Esophagus (tissue), 2 donors: Measurements from ENCODE around the gene KRTAP3-1. TPM values are rescaled to one million over a fixed set of nuclear protein-coding genes. Genes with fewer than 3 reads are reported as not detected.
"Not testable (repeated sequence)": the region's sequence is repeated elsewhere in the genome, so short reads cannot be mapped to it uniquely, and the experiment has no call there.

Experiments used
- H3K27ac ChIP-seq, 2 donors: one replicate each; pipeline ENCODE4 v1.5.1; 2013; ENCODE audit warnings: low read depth in 2 of 2, mild to moderate bottlenecking in 2 of 2, inconsistent platforms in 1 of 2, low read length in 1 of 2, moderate library complexity in 1 of 2
- H3K27me3 ChIP-seq, 2 donors: one replicate each; pipeline ENCODE4 v1.6.1; 2013; ENCODE audit warnings: low read length in 2 of 2, control low read depth in 1 of 2, mild to moderate bottlenecking in 1 of 2; ENCODE audit not compliant: insufficient read depth in 2 of 2, control insufficient read depth in 1 of 2
- H3K36me3 ChIP-seq, 2 donors: one replicate each; pipeline ENCODE4 v1.6.1; 2013; ENCODE audit warnings: low read length in 1 of 2; ENCODE audit not compliant: control insufficient read depth in 2 of 2, insufficient read depth in 2 of 2
- H3K4me1 ChIP-seq, 2 donors: one replicate each; pipeline ENCODE4 v1.6.1; 2013; ENCODE audit warnings: low read length in 1 of 2; ENCODE audit not compliant: control insufficient read depth in 2 of 2, insufficient read depth in 2 of 2
- H3K4me3 ChIP-seq, 2 donors: one replicate each; pipeline ENCODE4 v1.5.1; 2013; ENCODE audit warnings: low read length in 2 of 2, mild to moderate bottlenecking in 2 of 2, low read depth in 1 of 2, moderate library complexity in 1 of 2
- H3K9me3 ChIP-seq, 2 donors: one replicate each; pipeline ENCODE4 v1.6.1; 2013; ENCODE audit warnings: mild to moderate bottlenecking in 2 of 2, low read depth in 1 of 2, low read length in 1 of 2, moderate library complexity in 1 of 2; ENCODE audit not compliant: control insufficient read depth in 2 of 2, insufficient read depth in 1 of 2
- whole genome bisulfite sequencing, 2 donors: extraction: QIAGEN DNeasy Blood & Tissue Kit; methylation state at CpG; one replicate each; pipeline ENCODE4 v1.1.7; 2013; 5-methylcytosine and 5-hydroxymethylcytosine counted together
- polyA plus RNA-seq, 2 donors: library from polyadenylated mRNA; stranded (reverse); fragments of 200-250 nt; gene quantifications; one replicate each; pipeline ENCODE4 v1.2.3, GENCODE V29; 2013
- donor health status: healthy with polysubstance abuse.
- donor health status: Bipolar disorder and iron deficiency.

KRTAP3-1 gene
- polyA plus RNA-seq, 2 donors: 0.39 TPM; not detected in 1

- not testable (repeated sequence) for H3K27me3 ChIP-seq, H3K9me3 ChIP-seq, H3K36me3 ChIP-seq, H3K4me3 ChIP-seq, H3K27ac ChIP-seq, H3K4me1 ChIP-seq
- 66 to 72% methylated on average over 11 to 14 of the region's 14 CpGs for WGBS, 2 donors
Measured at GRCh38 chr17:41040783-41041571, 32.0 kb upstream of the KRTAP3-1 start, which contains the start of gene KRTAP1-1. TSS of gene KRTAP1-1 (minus strand) at chr17:41041450. CDS start at chr17:41041397, 53 bp downstream.

- 74 to 75% methylated on average over 2 of the region's 2 CpGs for WGBS, 2 donors
- H3K27me3 ChIP-seq: no peaks in the 10 kb centered on the region
- H3K27ac ChIP-seq: no peak overlapping the region
- H3K9me3 ChIP-seq: no peaks in the 10 kb centered on the region
- no peaks in the 10 kb centered on the region for H3K36me3 ChIP-seq
- H3K4me1 ChIP-seq: peaks cover 0 to 8% of the 10 kb centered on the region in 2 donors
- H3K4me3 ChIP-seq: no peak overlapping the region
Measured at GRCh38 chr17:41037853-41038350, 29.0 kb upstream of the KRTAP3-1 start.

GRCh38 chr17:41034346-41034935, 25.5 kb upstream of the KRTAP3-1 start, which contains the start of gene KRTAP1-3:
TSS of gene KRTAP1-3 (minus strand) at chr17:41034874. CDS start at chr17:41034821, 53 bp downstream.
- not testable (repeated sequence) for H3K27me3 ChIP-seq, H3K36me3 ChIP-seq, H3K4me3 ChIP-seq, H3K4me1 ChIP-seq, H3K9me3 ChIP-seq, H3K27ac ChIP-seq
- WGBS, 2 donors: 74 to 79% methylated on average over 9 to 10 of the region's 10 CpGs

- peaks cover 0 to 14% of the 10 kb centered on the region in 2 donors for H3K4me1 ChIP-seq
- H3K27ac ChIP-seq: no peak within 1 kb of the TSS
- H3K36me3 ChIP-seq: no peaks in the 10 kb centered on the region
- H3K27me3 ChIP-seq: no peaks in the 10 kb centered on the region
- WGBS, 2 donors: 80 to 85% methylated on average over 12 of the region's 12 CpGs
- H3K4me3 ChIP-seq: no peak within 1 kb of the TSS
- H3K9me3 ChIP-seq: no peaks in the 10 kb centered on the region
Measured at GRCh38 chr17:41029633-41030245, 20.8 kb upstream of the KRTAP3-1 start, which contains the start of gene KRTAP1-4. TSS of gene KRTAP1-4 (minus strand) at chr17:41030195. CDS start at chr17:41030078, 117 bp downstream.

GRCh38 chr17:41026715-41027471, 18.0 kb upstream of the KRTAP3-1 start, which contains the start of gene KRTAP1-5:
TSS of gene KRTAP1-5 (minus strand) at chr17:41027208. CDS start at chr17:41027155, 53 bp downstream.
- Histone ChIP-seq H3K27me3 (peaks cover 0 to 2% of the 10 kb centered on the region in 2 donors), H3K36me3 (no peaks in the 10 kb centered on the region), H3K27ac (no peak within 1 kb of the TSS), H3K4me1 (peaks cover 0 to 10% of the 10 kb centered on the region in 2 donors), H3K9me3 (no peaks in the 10 kb centered on the region), H3K4me3 (no peak within 1 kb of the TSS)
- WGBS, 2 donors: 52 to 65% methylated on average over 9 of the region's 9 CpGs

- Histone ChIP-seq H3K9me3 (no peaks in the 10 kb centered on the region), H3K27ac (no peak overlapping the region), H3K36me3 (no peaks in the 10 kb centered on the region), H3K4me3 (no peak overlapping the region), H3K27me3 (peaks cover 0 to 2% of the 10 kb centered on the region in 2 donors), H3K4me1 (peaks cover 0 to 9% of the 10 kb centered on the region in 2 donors)
- WGBS, 2 donors: 81 to 87% methylated on average over 3 of the region's 3 CpGs
Measured at GRCh38 chr17:41024697-41025096, 15.8 kb upstream of the KRTAP3-1 start.

GRCh38 chr17:41020336-41020735, 11.4 kb upstream of the KRTAP3-1 start:
- H3K9me3 ChIP-seq: no peaks in the 10 kb centered on the region
- no peak overlapping the region for H3K4me3 ChIP-seq
- H3K27ac ChIP-seq: no peak overlapping the region
- no peaks in the 10 kb centered on the region for H3K36me3 ChIP-seq
- no peaks in the 10 kb centered on the region for H3K4me1 ChIP-seq
- peaks cover 0 to 2% of the 10 kb centered on the region in 2 donors for H3K27me3 ChIP-seq

- H3K4me1 ChIP-seq: no peaks in the 10 kb centered on the region
- WGBS, 2 donors: 94% methylated on average over 3 of the region's 3 CpGs
Measured at GRCh38 chr17:41019415-41019814, 10.5 kb upstream of the KRTAP3-1 start.

GRCh38 chr17:41018541-41018940, 9.6 kb upstream of the KRTAP3-1 start:
- Histone ChIP-seq H3K27ac (no peak overlapping the region), H3K36me3 (no peaks in the 10 kb centered on the region)

More at GRCh38 chr17:41019415-41019814, 10.5 kb upstream of the KRTAP3-1 start:
- H3K36me3 ChIP-seq: no peaks in the 10 kb centered on the region
- no peaks in the 10 kb centered on the region for H3K9me3 ChIP-seq
- no peak overlapping the region for H3K4me3 ChIP-seq
- H3K27me3 ChIP-seq: peaks cover 0 to 2% of the 10 kb centered on the region in 2 donors
- H3K27ac ChIP-seq: no peak overlapping the region

More at GRCh38 chr17:41018541-41018940, 9.6 kb upstream of the KRTAP3-1 start:
- no peak overlapping the region for H3K4me3 ChIP-seq
- H3K4me1 ChIP-seq: no peaks in the 10 kb centered on the region
- no peaks in the 10 kb centered on the region for H3K9me3 ChIP-seq
- peaks cover 0 to 2% of the 10 kb centered on the region in 2 donors for H3K27me3 ChIP-seq
- 74 to 75% methylated on average over 3 of the region's 3 CpGs for WGBS, 2 donors
